ENCODE results near the gene SMARCC2.

DNA sequence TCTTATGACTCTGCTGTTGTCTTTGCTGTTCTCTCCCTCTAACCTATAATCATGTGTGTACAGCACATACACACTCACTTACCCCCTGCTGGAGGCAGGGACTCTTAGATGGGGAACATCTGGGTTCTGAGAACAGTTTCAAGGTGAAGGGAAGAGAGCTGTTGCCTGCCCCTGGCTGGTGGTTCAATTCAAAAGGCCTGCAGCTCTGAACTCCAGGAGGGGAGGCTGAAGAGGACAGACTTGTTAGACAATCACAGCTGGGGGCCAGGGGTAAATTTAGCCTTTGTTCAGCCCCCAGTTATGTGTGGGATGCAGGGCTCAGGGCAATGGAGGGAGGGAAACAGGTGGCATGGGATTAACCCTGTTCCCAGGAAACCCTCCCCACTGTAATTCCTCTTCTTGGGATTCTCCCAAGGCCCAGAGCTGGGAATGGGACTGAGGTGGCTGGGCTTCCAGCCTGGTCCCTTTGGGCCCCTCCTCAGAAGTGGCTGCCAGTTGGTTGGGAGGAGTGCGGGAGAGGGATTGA, 35.0 kb downstream of the SMARCC2 start:
- TF ChIP-seq, protein P1, sequence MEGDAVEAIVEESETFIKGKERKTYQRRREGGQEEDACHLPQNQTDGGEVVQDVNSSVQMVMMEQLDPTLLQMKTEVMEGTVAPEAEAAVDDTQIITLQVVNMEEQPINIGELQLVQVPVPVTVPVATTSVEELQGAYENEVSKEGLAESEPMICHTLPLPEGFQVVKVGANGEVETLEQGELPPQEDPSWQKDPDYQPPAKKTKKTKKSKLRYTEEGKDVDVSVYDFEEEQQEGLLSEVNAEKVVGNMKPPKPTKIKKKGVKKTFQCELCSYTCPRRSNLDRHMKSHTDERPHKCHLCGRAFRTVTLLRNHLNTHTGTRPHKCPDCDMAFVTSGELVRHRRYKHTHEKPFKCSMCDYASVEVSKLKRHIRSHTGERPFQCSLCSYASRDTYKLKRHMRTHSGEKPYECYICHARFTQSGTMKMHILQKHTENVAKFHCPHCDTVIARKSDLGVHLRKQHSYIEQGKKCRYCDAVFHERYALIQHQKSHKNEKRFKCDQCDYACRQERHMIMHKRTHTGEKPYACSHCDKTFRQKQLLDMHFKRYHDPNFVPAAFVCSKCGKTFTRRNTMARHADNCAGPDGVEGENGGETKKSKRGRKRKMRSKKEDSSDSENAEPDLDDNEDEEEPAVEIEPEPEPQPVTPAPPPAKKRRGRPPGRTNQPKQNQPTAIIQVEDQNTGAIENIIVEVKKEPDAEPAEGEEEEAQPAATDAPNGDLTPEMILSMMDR (conservative IDR thresholded peaks at IDR 0.05; ENCODE audit: low read length), result no peak
- TF ChIP-seq EZH2phosphoT487 (IDR thresholded peaks at IDR 0.05; ENCODE audit: borderline replicate concordance, low read depth, low read length), result no peak
